H1 (cell line): Measurements from ENCODE around the gene BLTP2.

Experiments
- EP300 ChIP-seq, 2 experiments: IDR thresholded peaks; 1 replicate in 1 of 2; 2 replicates in 1 of 2; pipeline ENCODE4 v1.6.1; 2011 to 2012; ENCODE audit warnings: low read depth in 2 of 2, low read length in 2 of 2, mild to moderate bottlenecking in 2 of 2, borderline replicate concordance in 1 of 2, inconsistent platforms in 1 of 2, moderate library complexity in 1 of 2
- KDM5A ChIP-seq: fragments of 200-600 bp; IDR thresholded peaks from 2 replicates; pipeline ENCODE4 v1.7.1; 2012; ENCODE audit warnings: mild to moderate bottlenecking, low read length, inconsistent platforms, mixed read lengths
- POLR2A ChIP-seq, 2 experiments: IDR thresholded peaks; 1 replicate in 1 of 2; 2 replicates in 1 of 2; pipeline ENCODE4 v1.6.1; 2011; ENCODE audit warnings: low read depth in 2 of 2, low read length in 2 of 2, mild to moderate bottlenecking in 2 of 2; ENCODE audit errors: control extremely low read depth in 1 of 2
- POLR2AphosphoS5 ChIP-seq: IDR thresholded peaks from 2 replicates; pipeline ENCODE4 v1.6.1; 2011; ENCODE audit warnings: low read depth, low read length
- TAF1 ChIP-seq: IDR thresholded peaks from 2 replicates; pipeline ENCODE4 v1.6.1; 2011; ENCODE audit warnings: mild to moderate bottlenecking, low read depth, low read length
- YY1 ChIP-seq: IDR thresholded peaks from 2 replicates; pipeline ENCODE4 v1.6.1; 2011; ENCODE audit warnings: low read depth, mild to moderate bottlenecking, low read length
- TF ChIP-seq, protein P1 (sequence below), 3 experiments: IDR thresholded peaks; 1 replicate in 2 of 3; 2 replicates in 1 of 3; pipeline versions ENCODE4 v1.5.1 to v1.6.1; 2011; ENCODE audit warnings: low read length in 3 of 3, mild to moderate bottlenecking in 3 of 3, inconsistent platforms in 2 of 3, low read depth in 1 of 3, moderate library complexity in 1 of 3; ENCODE audit not compliant: insufficient read depth in 1 of 3; ENCODE audit errors: control extremely low read depth in 1 of 3

DNA sequence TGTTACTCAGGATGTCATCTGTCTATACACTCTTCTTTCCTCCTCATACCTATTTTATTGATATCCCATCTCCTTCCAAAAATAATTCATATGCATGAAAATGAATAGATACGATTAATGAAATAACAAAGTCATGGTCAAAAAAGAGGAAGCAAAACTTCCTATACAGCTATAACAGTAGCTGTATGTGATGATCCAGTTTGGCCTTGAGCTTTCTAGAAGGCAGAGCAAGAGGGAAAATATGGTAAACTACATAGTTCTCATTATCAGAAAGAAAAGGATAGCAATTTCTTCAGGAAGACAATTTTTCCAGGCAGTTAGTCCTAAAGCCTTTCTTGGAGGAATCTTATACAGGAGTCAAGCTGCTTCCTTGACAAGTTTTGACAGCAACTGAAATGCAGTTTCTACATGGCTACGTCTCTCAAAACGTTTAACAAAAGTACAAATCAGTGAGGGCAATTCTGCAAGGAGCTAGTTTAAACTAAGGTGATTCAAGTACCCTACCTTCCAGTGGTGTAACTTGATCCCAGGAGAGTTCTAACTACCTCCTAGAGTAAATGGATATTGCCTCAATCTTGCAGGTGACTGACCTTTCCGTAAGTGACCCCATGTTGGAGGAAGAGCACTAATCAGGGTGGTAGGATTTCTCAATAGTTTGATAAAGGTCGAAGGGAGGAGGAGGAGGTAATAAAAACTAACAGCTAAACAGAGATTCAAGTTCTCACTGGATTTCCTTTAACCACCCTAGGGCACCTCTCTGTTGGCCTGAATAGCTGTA is 47.2 kb downstream of the BLTP2 start:
- TF ChIP-seq YY1 (no peak), POLR2A (IDR thresholded peaks at IDR 0.05; ENCODE audit: control extremely low read depth in 1 of 2, low read depth in 2 of 2, low read length in 2 of 2) (no peak), POLR2AphosphoS5 (no peak), TAF1 (no peak), KDM5A (no peak), EP300 (IDR thresholded peaks at IDR 0.05; ENCODE audit: borderline replicate concordance in 1 of 2, low read depth in 2 of 2, low read length in 2 of 2) (no peak)
- TF ChIP-seq, protein P1, sequence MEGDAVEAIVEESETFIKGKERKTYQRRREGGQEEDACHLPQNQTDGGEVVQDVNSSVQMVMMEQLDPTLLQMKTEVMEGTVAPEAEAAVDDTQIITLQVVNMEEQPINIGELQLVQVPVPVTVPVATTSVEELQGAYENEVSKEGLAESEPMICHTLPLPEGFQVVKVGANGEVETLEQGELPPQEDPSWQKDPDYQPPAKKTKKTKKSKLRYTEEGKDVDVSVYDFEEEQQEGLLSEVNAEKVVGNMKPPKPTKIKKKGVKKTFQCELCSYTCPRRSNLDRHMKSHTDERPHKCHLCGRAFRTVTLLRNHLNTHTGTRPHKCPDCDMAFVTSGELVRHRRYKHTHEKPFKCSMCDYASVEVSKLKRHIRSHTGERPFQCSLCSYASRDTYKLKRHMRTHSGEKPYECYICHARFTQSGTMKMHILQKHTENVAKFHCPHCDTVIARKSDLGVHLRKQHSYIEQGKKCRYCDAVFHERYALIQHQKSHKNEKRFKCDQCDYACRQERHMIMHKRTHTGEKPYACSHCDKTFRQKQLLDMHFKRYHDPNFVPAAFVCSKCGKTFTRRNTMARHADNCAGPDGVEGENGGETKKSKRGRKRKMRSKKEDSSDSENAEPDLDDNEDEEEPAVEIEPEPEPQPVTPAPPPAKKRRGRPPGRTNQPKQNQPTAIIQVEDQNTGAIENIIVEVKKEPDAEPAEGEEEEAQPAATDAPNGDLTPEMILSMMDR (IDR thresholded peaks at IDR 0.05; ENCODE audit: control extremely low read depth in 1 of 3, insufficient read depth in 1 of 3, low read depth in 1 of 3, low read length in 3 of 3): no peak
